ENCODE data around the gene UGT1A5.
"Not testable (repeated sequence)": the region's sequence is repeated elsewhere in the genome, so short reads cannot be mapped to it uniquely, and the experiment has no call there.

UGT1A5 gene

DNA sequence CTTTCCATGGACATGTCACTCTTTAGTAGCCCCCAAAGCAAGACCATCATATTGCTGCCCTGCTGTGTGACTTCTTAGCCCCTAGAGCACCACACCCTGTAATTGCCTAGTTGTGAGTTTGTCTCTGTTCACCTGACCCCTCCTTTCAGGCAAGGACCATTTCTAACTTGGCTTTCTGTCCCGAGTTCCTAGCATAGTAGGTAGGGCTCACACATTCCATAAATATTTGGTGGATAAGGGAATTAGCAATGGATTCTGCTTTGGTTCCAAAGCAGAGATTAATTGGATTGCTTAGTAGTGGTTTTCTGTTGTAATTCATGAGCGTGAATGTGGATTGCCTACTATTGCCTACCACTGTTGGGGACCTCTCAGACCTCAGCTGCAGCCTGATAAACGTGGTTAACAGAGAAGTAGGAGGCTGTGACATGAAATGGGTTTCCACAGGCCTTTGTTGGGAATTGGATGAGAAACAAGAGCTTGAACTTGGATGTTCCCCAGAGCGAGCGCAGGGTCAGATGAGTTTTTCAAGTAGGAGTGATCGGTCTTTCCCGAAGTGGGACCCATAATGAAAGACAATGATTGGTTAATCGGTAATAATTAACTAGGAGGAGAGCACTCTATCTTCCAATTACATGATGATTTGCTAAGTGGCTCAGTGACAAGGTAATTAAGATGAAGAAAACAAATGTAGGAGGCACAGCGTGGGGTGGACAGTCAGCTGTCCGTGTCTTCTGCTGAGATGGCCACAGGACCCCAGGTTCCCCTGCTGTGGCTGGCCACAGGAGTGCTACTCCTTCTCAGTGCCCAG is 34.0 kb downstream of the UGT1A5 start:
- DNase-seq (ENCODE audit: low read depth) = no peak

- DNase-seq (ENCODE audit: low read depth) = no peak
Measured at GRCh38 chr2:233747283-233747544, 34.5 kb downstream of the UGT1A5 start.

GRCh38 chr2:233750689-233751088 is 38.0 kb downstream of the UGT1A5 start:
- DNase-seq (ENCODE audit: low read depth) = not testable (repeated sequence)

- not testable (repeated sequence) for DNase-seq (ENCODE audit: low read depth)
Measured at GRCh38 chr2:233751212-233752009, 38.7 kb downstream of the UGT1A5 start.

GRCh38 chr2:233754872-233755611 is 42.3 kb downstream of the UGT1A5 start:
- DNase-seq (ENCODE audit: low read depth) = no peak

- DNase-seq (ENCODE audit: low read depth) = no peak
Measured at GRCh38 chr2:233756429-233757081, 43.8 kb downstream of the UGT1A5 start.

DNA sequence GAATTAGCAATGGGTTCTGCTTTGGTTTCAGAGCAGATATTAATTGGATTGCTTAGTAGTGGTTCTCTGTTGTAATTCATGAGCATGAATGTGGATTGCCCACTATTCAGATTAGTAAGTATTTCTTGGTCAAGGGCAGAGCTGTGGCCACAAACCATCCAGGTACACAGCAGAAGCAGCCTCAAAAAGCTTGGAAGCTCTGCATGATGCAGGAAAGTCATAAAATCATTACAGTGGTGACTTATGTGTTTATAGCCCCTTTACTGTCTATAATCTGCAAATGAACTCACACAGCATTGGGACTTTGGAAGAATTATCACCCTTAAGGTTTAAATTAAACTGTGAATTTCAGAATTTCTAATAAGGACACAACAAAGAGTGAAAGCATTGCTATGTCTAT is 45.4 kb downstream of the UGT1A5 start:
- no peak for DNase-seq (ENCODE audit: low read depth)

- DNase-seq (ENCODE audit: low read depth) = no peak
Measured at GRCh38 chr2:233758849-233759248, 46.1 kb downstream of the UGT1A5 start.

DNA sequence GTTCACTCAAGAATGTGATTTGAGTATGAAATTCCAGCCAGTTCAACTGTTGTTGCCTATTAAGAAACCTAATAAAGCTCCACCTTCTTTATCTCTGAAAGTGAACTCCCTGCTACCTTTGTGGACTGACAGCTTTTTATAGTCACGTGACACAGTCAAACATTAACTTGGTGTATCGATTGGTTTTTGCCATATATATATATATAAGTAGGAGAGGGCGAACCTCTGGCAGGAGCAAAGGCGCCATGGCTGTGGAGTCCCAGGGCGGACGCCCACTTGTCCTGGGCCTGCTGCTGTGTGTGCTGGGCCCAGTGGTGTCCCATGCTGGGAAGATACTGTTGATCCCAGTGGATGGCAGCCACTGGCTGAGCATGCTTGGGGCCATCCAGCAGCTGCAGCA is 47.3 kb downstream of the UGT1A5 start, which contains the start of gene UGT1A1:
UGT1A1 (plus strand) TSS at position 228 of the 400 bp plus-strand sequence; CDS start at position 246, 18 bp downstream.
- no peak for DNase-seq (ENCODE audit: low read depth)

- no peak for DNase-seq (ENCODE audit: low read depth)
Measured at GRCh38 chr2:233761040-233761769, 48.5 kb downstream of the UGT1A5 start.

GRCh38 chr2:233764264-233764663 is 51.6 kb downstream of the UGT1A5 start:
- DNase-seq (ENCODE audit: low read depth) = no peak

DNA sequence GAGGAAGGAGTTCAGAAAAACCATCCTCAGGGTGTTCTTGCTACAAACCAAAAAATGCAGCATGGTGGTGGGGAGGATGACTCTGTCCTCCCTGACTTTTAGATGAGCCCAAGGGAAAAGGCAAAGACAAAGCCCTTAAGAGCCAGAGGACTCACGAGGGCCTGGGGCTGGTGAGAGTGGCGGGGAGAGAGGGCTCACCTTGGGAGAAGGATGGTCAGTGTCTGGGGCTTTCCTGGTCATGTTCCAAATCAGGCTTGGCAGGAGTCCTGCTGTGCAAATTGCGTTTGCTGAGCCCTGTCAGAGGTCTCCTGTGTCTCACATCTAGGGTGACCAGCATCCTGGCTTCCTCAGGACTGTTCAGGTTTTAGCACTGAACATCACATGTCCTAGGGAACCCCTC is 52.1 kb downstream of the UGT1A5 start:
- DNase-seq (ENCODE audit: low read depth) = no peak

- no peak for DNase-seq (ENCODE audit: low read depth)
Measured at GRCh38 chr2:233766416-233766815, 53.7 kb downstream of the UGT1A5 start.

DNA sequence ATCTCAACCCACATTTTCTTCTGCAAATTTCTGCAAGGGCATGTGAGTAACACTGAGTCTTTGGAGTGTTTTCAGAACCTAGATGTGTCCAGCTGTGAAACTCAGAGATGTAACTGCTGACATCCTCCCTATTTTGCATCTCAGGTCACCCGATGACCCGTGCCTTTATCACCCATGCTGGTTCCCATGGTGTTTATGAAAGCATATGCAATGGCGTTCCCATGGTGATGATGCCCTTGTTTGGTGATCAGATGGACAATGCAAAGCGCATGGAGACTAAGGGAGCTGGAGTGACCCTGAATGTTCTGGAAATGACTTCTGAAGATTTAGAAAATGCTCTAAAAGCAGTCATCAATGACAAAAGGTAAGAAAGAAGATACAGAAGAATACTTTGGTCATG is 55.4 kb downstream of the UGT1A5 start:
- DNase-seq (ENCODE audit: low read depth) = no peak

DNA sequence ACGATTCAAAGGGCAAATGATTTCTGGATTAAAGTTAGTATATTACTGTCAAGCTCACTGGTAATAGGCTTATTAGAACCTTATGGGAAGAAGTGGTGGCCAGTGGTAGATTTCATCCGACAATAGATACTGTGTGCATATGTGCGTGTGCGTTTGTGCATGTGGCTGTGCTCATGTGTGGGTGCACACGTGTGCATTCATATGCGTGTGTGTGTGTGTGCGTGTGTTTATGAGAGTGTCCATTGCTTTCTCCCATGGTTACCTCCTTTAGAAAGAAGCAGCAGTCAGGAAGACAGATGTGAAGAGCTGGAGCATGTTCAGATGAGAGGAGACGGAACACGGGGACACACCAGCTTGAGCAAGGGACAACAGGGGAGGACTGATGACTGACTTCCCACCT is 56.6 kb downstream of the UGT1A5 start:
- DNase-seq (ENCODE audit: low read depth) = no peak

GRCh38 chr2:233772153-233772552 is 59.4 kb downstream of the UGT1A5 start:
- no peak for DNase-seq (ENCODE audit: low read depth)

- no peak for DNase-seq (ENCODE audit: low read depth)
Measured at GRCh38 chr2:233772583-233772982, 59.9 kb downstream of the UGT1A5 start.

DNA sequence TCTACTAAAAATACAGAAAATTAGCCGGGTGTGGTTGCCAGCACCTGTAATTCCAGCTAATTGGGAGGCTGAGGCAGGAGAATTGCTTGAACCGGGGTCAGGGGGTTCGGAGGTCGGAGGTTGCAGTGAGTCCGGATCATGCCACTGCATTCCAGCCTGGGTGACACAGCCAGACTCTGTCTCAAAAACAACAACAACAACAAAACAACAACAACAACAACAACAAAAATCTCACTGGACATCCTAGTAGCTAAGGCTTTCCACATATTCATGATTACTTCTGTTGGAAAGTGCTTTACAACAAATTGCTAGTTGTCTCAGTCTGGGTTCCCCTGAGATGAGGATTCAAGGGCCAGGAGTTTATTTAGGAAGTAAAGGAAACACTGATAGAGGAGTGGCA is 61.1 kb downstream of the UGT1A5 start:
- no peak for DNase-seq (ENCODE audit: low read depth)

DNA sequence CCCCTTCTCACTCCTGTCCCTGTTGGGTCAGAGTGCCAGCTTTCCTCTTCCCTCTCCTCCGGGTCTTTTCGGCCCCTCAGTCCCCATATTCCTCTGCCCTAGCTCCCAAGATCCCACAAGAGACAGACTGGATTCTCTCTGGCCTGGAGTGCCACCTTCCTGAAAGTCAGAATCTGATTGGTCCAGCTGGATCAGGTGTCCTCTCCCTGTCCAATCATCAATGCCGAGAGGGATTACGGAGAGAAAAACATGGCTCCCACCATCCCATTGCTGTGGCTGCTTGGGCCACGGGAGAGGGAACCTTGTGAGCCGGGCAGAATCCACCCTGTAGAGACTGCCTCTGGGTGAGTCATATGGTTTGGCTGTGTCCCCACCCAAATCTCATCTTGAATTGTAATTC is 62.7 kb downstream of the UGT1A5 start:
- DNase-seq (ENCODE audit: low read depth) = no peak

GRCh38 chr2:233778030-233778429 is 65.3 kb downstream of the UGT1A5 start, which contains the start of gene MROH2A:
Gene MROH2A (plus strand): TSS chr2:233778330. CDS start chr2:233779359, 1,029 bp downstream.
- DNase-seq (ENCODE audit: low read depth) = no peak

- no peak for DNase-seq (ENCODE audit: low read depth)
Measured at GRCh38 chr2:233779722-233780121, 67.0 kb downstream of the UGT1A5 start.
